Stimulated activated CD8-positive, alpha-beta memory T cell treated with anti-CD3 and anti-CD28 coated beads, Interleukin-4, amount 100 ng/mL, for 4 hours (primary cell): ENCODE data around the gene RPLP2.

Source experiments
- DNase-seq, 2 donors: peaks; one replicate each; pipeline ENCODE4 v3.0.0-alpha.2; 2020; ENCODE audit warnings: low read depth in 2 of 2, low spot score in 1 of 2

The RPLP2 gene

DNA sequence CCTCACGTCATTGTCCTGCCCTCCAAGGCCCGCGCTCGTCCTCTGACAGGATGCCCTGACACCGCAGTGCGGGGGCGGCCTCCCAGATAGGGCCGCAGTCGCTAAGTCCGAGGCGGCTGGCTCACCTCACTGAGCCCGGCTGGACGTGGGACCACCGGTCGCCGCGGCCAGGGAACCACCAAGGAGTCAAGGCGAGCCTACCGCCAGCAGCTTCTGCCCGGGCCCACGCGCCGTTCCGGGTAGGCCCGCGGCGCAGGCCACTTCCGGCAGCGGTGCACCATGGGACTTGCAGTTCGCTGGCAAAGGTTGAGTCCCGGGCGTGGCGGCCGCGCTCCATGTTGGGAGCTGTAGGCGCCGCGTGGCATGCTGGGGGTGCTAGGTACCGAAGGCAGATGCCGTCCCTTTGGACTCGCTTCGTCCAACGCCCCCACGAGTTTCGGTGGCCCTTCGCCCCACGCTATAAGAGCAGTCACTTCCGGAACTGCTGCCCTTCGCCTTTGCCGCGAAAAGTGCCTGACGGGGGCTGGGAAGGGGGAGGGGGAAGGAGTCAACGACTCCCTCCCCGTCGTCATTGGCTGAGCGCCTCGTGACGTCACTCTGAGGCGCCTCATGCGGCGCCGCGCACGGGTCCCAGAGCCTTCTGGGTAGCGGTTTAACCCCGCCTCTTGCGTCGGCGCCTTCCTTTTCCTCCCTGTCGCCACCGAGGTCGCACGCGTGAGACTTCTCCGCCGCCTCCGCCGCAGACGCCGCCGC, at the start of gene RPLP2:
Gene RPLP2 (plus strand): TSS at position 681 of the 753 bp plus-strand sequence. CDS start 268 bp downstream, outside the sequence.
- DNase-seq = peak; percentile 96

DNA sequence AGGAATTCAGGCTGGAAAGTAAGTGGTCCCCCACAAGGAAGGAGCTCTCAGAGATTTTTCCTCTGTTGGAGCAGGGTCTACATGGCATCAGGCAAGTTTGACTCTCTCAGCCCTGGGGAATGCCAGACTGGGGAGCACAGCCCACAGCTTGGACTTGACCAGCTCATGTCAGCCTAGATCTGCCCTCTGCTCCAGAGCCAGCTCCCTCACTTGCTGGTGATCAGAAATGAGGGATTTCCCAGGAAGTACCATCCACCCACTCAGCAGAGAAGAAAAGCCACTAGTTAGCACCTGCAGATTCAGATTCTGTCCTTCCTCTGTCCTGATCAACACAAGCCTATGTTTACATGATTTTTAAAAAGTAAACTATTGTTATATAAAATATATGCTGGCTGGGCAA, 49.5 kb upstream of the RPLP2 start:
- DNase-seq = no peak

DNA sequence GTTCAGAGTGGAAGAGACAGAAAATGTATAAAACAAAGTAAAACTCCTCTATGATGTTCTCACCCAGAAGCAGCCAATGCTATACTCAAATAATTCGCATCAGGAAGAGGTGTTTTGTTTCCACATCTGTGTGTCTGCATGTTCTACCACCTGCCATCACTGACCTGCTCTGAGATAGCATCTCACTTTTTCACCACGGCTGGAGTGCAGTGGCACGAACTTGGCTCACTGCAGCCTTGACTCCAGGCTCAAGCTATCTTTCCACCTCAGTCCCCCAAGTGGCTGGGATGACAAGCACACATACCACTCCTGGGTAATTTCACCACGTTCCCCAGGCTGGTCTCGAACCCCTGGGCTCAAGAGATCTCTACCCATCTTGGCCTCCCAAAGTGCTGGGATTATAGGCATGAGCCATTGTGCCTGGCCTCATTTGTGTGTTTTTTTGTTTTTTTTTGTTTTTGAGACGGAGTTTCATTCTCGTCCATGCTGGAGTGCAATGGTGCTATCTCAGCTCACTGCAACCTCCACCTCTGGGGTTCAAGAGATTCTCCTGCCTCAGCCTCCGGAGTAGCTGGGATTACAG, 48.1 kb upstream of the RPLP2 start:
- no peak for DNase-seq

DNA sequence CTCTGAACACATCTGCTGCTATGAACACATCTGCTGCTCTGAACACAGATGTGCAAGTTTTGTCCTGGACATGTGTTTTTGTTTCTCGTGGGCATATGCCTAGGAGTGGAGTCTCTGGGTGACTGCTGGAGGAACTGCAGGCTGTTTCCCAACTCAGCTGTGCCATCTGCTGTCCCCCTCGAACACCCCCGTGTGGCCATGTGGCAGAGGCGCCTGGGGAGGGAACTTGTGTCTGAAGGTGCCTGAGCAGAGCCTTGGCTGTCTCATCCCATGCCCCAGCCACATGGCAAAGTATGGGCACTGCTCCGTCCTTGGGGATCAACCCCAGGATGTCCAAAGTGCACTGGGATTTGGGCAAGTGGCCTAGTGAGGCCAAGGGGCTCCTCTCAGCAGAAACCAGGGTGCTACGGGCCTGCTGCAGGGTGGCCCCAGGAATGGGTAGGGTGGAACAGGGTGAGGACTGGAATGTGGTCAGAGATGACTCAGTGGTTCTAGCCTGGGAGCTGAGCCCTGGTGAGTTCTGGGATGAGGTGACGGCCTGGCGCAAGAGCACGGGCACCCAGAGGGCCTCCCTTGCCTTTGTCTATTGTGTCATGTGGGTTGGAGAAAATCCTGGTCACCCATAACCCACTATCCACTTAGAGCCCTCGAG, 47.2 kb upstream of the RPLP2 start:
- no peak for DNase-seq

DNA sequence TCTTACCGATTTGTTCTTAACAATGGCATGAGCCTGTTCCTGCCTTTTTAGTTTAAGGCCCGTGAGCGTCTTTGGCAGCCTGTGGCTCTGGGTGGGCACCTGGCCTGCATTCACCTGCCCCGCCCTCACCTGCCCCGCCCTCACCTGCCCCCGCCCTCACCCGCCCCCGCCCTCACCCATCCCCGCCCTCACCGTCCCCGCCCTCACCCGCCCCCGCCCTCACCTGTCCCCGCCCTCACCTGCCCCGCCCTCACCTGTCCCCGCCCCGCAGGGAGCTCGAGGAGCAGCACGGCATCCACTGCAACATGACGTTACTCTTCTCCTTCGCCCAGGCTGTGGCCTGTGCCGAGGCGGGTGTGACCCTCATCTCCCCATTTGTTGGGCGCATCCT, 46.7 kb upstream of the RPLP2 start:
- DNase-seq = no peak

DNA sequence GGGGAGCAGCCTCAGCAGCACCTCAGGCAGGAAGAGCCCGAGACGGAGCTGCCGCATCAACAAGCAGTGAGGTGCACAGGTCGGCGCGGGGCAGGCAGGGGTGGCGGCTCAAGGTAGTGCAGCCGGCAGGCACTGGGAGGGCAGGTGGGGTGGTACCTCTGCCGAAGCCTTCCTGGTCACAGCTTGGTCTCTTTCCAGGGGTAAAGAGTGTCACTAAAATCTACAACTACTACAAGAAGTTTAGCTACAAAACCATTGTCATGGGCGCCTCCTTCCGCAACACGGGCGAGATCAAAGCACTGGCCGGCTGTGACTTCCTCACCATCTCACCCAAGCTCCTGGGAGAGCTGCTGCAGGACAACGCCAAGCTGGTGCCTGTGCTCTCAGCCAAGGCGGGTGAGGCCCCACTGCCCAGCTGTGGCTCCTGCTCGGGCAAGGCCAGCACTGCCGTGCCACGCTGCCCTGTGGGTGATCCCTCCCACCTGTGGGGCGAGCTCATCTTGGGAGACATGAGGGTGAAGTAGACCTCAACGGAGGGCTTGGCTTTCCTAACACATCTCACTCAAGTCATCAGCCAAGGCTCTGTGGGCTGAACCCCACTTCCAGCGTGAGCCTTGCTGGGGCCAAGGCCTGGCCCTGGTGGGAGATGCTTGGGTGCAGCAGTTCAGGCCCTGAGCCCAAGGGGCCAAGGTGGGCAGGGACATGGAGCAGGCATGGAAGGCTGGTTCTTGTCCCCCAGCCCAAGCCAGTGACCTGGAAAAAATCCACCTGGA, 46.0 kb upstream of the RPLP2 start:
- DNase-seq = no peak

DNA sequence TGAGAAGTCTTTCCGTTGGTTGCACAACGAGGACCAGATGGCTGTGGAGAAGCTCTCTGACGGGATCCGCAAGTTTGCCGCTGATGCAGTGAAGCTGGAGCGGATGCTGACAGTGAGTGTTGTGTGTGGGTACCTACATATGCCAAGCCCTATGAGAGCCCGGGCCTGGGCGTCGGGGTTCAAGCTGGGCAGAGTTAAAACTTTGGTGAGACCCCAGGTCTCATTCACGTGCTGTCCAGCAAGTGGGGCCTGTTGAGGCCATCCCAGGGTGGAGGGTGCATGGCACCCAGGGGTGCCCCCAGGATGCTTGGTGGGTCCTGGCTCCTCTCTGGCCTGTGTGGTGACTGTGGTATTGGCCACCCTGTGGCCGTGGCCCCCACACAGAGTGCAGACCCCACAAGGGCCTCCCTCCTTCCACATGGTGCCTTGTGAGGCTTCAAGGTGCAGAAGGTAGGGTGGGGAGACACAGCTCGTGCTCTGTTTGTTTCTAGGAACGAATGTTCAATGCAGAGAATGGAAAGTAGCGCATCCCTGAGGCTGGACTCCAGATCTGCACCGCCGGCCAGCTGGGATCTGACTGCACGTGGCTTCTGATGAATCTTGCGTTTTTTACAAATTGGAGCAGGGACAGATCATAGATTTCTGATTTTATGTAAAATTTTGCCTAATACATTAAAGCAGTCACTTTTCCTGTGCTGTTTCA, 45.3 kb upstream of the RPLP2 start:
- DNase-seq = no peak

DNA sequence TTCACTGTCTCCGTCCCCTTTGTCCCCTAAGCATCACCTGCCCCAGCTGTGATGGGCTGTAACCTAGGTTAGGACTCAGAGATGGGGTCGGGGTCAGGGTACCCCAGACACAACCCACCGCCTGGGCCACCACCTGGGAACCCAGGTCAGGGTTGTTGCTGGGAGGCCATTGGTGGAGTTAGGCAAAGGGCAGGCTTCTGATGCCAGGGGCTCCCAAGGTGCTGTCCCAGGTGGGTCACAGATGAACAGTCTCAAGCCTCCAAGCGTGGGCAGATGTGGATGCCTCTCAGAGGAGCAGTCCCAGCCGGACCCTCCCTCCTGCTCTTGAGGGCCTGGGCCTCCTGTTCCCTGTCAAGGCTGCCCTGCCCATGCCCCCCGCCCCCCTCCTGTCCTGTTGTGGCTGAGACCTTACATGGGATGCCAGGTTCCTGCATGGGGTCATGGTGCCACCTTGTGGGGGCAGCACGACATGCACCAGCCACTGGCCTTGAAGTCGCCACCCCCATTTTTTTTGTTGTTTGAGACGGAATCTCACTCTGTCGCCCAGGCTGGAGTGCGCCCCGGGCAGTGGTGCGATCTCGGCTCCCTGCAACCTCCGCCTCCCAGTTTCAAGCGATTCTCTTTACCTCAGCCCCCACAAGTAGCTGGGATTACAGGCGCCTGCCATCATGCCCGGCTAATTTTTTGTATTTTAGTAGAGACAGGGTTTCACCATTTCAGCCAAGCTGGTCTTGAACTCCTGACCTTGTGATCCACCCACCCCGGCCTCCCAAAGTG, 44.6 kb upstream of the RPLP2 start:
- peak in 1 of 2 donors; percentile 23 for DNase-seq

DNA sequence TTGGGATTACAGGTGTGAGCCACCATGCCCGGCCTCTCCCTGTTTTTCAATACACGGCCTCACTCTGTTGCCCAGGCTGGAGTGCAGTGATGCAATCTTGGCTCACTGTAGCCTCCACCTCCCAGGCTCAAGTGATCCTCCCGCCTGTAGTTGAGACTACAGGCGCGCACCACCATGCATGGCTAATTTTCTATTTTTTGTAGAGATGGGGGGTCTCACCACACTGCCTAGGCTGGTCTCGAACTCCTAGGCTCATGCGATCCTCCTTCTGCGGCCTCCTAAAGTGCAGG, 44.0 kb upstream of the RPLP2 start:
- DNase-seq = no peak

DNA sequence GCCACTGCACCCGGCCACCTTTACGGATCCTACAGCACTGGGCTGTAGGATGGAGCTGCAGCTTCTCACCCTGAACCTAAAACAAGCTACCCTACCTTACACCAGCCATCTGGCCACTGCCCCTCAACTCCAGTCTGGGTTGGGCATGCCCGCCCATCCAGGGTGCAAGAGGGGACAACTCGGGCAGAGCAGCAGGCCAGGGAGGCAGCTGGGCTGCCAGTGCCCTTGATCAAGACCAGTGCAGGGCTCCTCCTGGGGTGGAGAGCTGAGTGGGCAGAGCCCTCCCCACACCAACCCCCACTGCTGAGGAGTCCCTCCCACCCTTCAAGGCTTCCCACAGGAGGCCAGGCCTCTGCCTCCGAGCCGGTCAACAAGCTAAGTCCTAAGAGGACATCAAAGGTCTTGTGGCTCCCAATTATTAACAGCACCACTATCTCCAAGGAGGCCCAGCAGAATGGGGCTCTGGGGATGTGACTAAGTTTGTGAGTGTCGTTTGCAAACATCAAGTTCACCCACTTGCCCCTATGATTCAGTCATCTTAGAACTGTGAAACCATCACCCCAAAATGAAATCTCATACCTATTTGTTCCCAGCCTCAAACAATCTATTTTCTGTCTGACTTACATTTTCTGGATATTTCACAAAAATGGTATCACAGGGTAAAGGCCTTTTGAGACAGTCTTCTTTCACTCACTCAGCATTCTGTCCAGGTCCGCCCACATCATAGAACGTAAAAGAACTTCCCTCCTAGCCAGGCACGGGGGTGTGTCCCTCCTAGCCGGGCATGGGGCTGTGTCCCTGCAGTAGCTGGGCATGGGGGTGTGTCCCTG, 43.4 kb upstream of the RPLP2 start:
- no peak for DNase-seq

DNA sequence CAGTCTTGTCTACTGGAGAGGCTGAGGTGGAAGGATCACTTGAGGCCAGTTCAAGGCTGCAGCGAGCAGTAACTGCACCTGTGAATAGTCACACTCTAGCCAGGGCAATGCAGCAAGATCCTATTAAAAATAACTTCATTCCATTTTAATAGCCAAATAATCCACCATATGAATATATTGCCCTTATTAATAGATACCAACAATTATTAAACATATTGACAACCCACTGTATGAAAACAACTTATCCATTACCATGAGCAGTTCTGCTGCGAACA, 42.9 kb upstream of the RPLP2 start:
- DNase-seq = no peak

DNA sequence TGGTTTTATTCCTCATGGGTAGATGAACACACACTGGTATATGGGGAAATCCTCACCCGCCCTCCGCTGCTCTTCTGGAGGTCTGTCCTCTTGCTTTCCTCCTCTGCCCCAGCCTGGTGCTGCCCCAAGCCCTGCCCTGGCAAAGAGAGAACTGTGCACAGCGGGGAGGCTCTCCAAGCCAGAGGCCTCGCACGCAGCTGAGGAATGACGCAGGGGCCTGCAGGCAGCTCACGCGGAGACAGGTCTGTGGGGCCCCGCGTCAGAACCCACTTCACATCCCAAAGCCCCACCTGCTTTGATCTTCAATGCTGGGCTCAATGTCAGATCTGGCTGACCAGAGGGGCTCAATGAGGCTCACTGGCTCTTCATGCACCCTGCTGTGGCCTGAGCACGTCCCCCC, 42.5 kb upstream of the RPLP2 start:
- DNase-seq = no peak

DNA sequence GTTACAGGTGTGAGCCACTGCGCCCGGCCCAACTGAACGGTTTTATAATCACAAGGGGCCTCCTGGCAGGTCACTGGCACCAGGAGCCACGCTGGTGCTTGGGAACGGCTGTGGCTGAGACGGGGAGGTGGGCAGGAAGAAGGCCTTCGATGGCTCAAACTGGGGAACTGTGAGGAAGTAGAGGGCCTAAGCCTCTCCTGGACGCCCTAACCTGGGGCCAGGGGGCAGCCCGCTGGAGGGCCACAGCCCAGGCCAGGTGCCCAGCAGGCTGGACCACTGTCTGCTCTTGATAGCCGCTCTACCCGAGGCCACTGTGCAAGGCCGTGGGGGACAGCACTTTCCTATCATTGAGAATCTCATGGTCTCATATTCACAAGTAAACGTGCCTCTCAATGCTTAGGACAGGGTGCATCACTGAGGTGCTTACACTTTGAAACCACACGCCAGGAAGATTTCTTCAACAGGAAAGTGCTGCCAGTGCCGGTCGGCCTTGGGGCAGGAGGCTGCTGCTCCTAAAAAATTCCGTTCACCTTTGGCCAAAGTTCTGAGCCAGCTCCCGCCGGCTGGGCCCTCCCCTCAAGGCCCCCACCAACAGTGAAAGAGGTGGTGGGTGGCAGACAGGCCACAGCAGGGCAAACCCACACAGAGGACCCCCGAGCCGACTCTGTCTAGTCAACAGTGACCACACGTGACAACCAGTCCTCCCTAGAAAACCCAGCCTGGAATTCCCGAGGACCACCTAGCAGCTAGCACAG, 39.7 kb upstream of the RPLP2 start:
- DNase-seq = no peak

DNA sequence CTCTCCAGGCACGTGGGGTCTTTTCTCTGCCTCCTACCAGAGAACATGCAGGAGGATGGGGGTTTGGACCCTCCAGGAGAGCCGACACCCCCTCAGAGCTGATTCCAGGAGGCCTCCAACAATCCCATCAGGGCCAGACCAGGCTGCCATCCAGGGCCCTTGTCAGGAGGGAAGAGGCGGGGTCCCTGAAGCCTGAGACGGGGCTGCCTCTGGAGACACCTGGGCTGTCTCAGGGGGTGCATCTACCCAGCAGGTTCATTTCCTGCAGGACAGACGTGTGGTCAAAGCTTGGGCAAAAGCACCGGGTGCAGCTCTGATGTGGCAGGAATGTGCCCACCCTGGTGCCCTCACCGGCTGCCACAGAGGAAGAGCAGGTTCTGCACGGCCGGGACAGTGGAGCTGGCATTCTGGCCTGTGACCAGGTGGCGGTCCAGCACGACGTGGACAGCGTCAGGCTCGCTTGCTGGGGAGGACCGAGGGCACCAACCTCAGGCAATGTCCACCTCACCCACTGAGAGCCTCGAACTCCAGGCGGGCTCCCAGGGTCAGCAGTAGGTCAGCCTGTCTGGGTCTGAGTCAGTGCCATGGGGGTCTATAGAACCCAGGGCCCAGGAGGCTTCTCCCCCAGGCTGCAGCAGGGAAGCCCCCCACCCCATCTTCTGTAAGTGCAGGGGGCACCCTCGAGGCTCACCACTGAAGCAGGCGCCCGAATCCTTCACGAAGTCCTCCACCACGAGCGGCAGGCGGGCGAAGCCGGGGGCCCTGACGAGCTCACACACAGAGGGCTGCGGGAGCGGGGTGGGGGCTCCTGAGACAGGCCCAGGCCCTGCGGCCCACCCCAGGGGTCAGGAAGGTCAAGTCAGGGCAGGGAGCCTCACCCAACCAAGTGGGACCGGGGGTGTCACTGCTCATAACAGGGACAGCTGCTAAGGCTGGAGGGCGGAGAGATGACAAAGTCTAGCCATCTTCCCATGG, 38.8 kb upstream of the RPLP2 start:
- DNase-seq = no peak

DNA sequence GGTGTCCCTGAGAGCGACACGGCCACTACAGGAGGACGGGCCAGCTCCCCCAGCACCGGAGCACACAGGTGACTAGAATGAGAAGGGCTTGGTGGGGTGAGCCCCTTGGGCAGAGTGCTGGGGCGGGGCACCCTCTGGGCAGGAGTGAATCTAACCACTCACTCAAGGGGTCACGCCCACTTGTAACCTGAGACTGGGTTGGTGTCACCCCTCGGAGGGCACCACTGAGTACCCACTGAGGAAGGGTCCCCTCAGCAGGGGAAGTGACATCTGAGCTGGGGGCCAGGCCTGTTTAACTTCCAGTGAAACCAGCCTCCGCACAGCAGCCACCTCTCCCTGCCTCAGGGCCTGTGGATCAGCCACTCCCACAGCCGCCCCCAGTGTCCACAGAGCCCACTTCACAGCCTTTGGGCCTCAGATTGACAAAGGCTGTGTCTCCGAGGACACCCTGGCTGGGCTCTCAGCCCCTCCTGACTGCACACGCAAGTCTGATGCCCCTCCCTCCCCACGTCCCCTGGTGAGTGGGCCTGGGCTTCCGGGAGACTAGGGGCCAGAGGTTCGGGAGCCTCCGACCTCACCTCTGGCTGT, 38.1 kb upstream of the RPLP2 start:
- no peak for DNase-seq

DNA sequence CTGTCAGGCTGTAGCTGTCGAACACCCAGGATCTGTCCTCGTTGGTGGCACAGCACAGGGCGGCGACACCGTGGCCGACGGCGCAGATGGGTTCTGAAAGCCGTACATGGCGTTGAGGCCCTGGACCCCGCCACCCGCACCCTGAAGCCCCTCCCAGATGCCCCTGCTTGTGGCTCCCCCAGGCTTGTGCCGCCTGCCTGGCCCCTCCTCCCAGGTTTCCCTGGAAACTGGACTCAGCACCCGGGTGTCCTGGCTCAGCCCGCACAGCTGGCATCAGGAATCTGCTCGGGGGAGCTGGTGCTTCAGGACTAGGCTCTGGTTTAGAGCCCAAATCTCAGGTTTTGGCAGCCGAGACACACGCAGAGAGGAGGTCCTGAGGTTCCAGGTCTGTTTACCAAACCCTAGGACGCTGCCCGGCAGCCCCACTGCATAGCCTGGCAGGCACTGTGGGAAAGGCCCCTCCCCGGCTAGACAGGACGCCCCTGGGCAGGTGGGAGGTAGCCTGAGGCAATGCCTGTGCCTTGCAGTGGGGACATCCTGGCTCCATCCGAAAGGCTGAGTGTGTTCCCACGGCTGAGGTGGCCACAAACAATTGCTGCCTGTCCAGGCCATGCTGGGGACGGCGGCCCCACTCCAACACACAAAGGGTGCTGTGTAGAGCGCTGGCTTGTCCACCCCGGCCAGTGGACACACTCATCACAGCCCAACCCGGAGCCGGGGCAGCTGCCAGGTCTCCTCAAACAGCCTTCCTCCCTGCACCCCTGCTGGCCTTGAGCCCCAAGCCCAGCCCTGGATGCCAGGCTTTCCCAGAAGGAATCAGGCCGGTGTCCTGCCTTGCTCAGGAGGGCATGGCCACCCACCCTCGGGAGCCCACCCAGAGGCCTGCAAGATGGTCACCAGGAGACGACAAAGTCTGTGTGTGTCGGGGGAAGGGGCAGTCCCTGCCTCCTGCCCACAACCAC, 37.1 kb upstream of the RPLP2 start:
- DNase-seq = no peak

DNA sequence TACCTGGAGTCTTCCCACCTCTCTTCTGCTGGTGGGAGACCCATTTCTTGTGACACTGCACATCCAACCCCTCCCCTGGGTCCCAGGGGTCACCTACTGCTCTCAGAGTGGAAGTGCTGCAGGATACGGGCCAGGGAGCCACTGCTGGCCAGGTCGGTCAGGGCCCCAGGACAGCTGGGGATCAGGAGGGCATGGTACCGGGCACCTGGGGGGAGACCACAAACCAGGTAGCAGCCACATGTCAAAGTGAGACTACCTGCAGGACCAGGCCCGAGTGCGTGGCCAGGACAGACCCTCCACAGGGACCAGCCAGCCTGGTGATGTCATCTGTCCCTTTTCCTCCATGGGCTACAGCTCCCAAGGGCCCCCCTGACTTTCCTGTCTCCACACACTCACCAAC, 36.3 kb upstream of the RPLP2 start:
- no peak for DNase-seq
